ENCODE measurements around the gene TMEM131.

The TMEM131 gene

GRCh38 chr2:97752342-97753334 is 243.1 kb downstream of the TMEM131 start:
- DNase-seq, result no peak

GRCh38 chr2:97751752-97752151 is 244.0 kb downstream of the TMEM131 start:
- DNase-seq, result peak; percentile 43

GRCh38 chr2:97750017-97750416 is 245.7 kb downstream of the TMEM131 start:
- DNase-seq, result no peak

GRCh38 chr2:97749581-97749980 is 246.2 kb downstream of the TMEM131 start:
- no peak for DNase-seq

- DNase-seq, result no peak
Measured at GRCh38 chr2:97747716-97748115, 248.0 kb downstream of the TMEM131 start.

GRCh38 chr2:97747285-97747684 is 248.5 kb downstream of the TMEM131 start:
- DNase-seq, result no peak

- DNase-seq, result no peak
Measured at GRCh38 chr2:97745474-97746174, 250.1 kb downstream of the TMEM131 start.

- DNase-seq, result no peak
Measured at GRCh38 chr2:97743913-97744312, 251.8 kb downstream of the TMEM131 start.

GRCh38 chr2:97742381-97742847 is 253.3 kb downstream of the TMEM131 start:
- no peak for DNase-seq

GRCh38 chr2:97741686-97742085 is 254.1 kb downstream of the TMEM131 start:
- no peak for DNase-seq

GRCh38 chr2:97741251-97741650 is 254.5 kb downstream of the TMEM131 start:
- no peak for DNase-seq

- DNase-seq, result peak; percentile 71
Measured at GRCh38 chr2:97740590-97741182, 255.1 kb downstream of the TMEM131 start.

- DNase-seq, result no peak
Measured at GRCh38 chr2:97739893-97740245, 255.9 kb downstream of the TMEM131 start.

GRCh38 chr2:97739020-97739892 is 256.5 kb downstream of the TMEM131 start:
- no peak for DNase-seq

GRCh38 chr2:97738179-97739019 is 257.3 kb downstream of the TMEM131 start:
- DNase-seq, result no peak

GRCh38 chr2:97737421-97738178 is 258.1 kb downstream of the TMEM131 start:
- no peak for DNase-seq

- DNase-seq, result no peak
Measured at GRCh38 chr2:97736608-97737330, 259.0 kb downstream of the TMEM131 start.

GRCh38 chr2:97736185-97736584 is 259.6 kb downstream of the TMEM131 start:
- DNase-seq, result no peak

- DNase-seq, result no peak
Measured at GRCh38 chr2:97735161-97735561, 260.6 kb downstream of the TMEM131 start.
